ENCODE results near the gene RANBP1.

DNA sequence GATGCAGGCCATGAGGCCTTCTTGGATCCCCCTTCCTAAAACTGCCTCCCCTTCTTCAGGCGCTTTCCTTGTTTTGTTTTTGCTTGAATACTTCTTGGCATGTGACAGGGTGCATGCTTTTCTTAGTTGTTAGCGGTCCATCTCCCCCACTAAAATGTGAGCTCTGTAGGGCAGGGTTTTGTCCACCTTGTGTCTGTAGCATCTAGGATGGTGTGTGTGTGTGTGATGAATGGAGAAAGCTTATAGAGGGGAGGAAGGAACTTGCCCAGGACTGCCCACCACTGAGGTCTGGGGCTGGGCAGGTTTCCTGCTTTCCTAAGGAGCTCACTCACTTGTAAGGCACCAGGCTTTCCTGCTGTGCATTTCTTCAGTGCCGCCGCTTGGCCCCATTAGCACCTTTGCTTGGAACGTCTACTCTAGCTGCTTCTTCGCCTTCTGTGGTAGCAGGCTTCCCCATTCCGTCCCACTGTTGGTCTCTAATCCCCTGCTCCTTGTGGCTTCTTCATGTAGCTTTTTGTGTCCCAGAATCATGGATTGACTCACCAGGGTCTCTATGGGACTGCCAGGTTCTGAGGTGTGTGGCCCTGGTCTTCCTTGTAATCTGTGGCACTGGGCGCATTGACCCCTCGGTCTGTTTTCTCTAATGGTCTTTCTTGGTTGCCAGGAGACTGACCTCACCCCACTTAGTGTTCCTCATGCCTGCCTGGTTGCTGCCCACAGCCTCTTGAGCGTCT lies 32.6 kb upstream of the RANBP1 start:
- TF ChIP-seq POLR2A (IDR thresholded peaks at IDR 0.05), result no peak
- no peak for TF ChIP-seq EP300 (IDR thresholded peaks at IDR 0.05; ENCODE audit: low read depth)

Measured in transverse colon (tissue), 1 donor.